HG03060 (cell line): ENCODE results near the gene PRSS2.

Experiments
- ATAC-seq: cut with Tn5 transposase; IDR thresholded peaks from one replicate; pipeline ENCODE4 v1.9.1; 2021; ENCODE audit warnings: low read depth, moderate number of reproducible peaks; ENCODE audit not compliant: unreplicated experiment

The PRSS2 gene

GRCh38 chr7:142819530-142819929, 48.8 kb downstream of the PRSS2 start:
- ATAC-seq: no peak

GRCh38 chr7:142822714-142823113, 51.9 kb downstream of the PRSS2 start:
- no peak for ATAC-seq
